Gastroesophageal sphincter (tissue), 4 donors: ENCODE results near the gene CDC42BPB. TPM values are rescaled to one million over a fixed set of nuclear protein-coding genes. Genes with fewer than 3 reads are reported as not detected.

Experiments
- ATAC-seq: fragments of 150-250 bp; one replicate; pipeline ENCODE4 v1.9.1; 2016; ENCODE audit warnings: mild to moderate bottlenecking, moderate library complexity
- H3K27ac ChIP-seq, 4 donors: fragments of 200-600 bp; sonication (generic) in 3 of 4; 1 replicate in 3 of 4; 2 replicates in 1 of 4; pipeline ENCODE4 v1.5.1; 2016 to 2019
- H3K27me3 ChIP-seq: fragments of 200-600 bp; sonication (generic); one replicate; pipeline ENCODE4 v1.5.1; 2019
- H3K36me3 ChIP-seq, 2 donors: fragments of 200-600 bp; sonication (generic); one replicate each; pipeline ENCODE4 v1.5.1; 2019; ENCODE audit warnings: control low read depth in 1 of 2
- H3K4me1 ChIP-seq, 3 donors: fragments of 200-600 bp; sonication (generic); 1 replicate in 2 of 3; 2 replicates in 1 of 3; pipeline ENCODE4 v1.5.1; 2016 to 2019; ENCODE audit warnings: control low read depth in 2 of 3
- H3K4me3 ChIP-seq, 2 donors: fragments of 200-600 bp; sonication (generic); one replicate each; pipeline ENCODE4 v1.5.1; 2019; ENCODE audit warnings: mild to moderate bottlenecking in 1 of 2, moderate library complexity in 1 of 2
- H3K9me3 ChIP-seq, 3 donors: fragments of 200-600 bp; sonication (generic); one replicate each; pipeline ENCODE4 v1.5.1; 2017 to 2019; ENCODE audit warnings: control low read depth in 2 of 3
- CTCF ChIP-seq, 4 experiments: fragments of 200-600 bp in 2 of 4; fragments of 450-650 bp in 2 of 4; sonication (generic) in 1 of 4; IDR thresholded peaks; one replicate each; pipeline ENCODE4 v1.5.1; 2017 to 2019; ENCODE audit warnings: antibody characterized with exemption in 4 of 4, mild to moderate bottlenecking in 2 of 4, moderate library complexity in 2 of 4
- EP300 ChIP-seq: sonication (generic); formaldehyde crosslinking; IDR thresholded peaks from one replicate; pipeline ENCODE4 v1.6.1; 2017; ENCODE audit warnings: antibody characterized with exemption, mild to moderate bottlenecking
- POLR2A ChIP-seq, 2 donors: fragments of 450-650 bp; IDR thresholded peaks; one replicate each; pipeline ENCODE4 v1.6.1; 2017; ENCODE audit warnings: antibody characterized with exemption in 2 of 2, mild to moderate bottlenecking in 2 of 2, moderate library complexity in 1 of 2
- POLR2AphosphoS5 ChIP-seq: sonication (generic); formaldehyde crosslinking; IDR thresholded peaks from one replicate; pipeline ENCODE4 v1.6.1; 2017; ENCODE audit warnings: antibody characterized with exemption
- WGBS, 2 donors: methylation state at CpG; one replicate each; pipeline ENCODE4 v1.1.5; 2018; ENCODE audit warnings: low coverage in 1 of 2; 5-methylcytosine and 5-hydroxymethylcytosine counted together
- total RNA-seq, 4 donors: library from RNA; depleted of rRNA; stranded (reverse); fragments of >200 nt; gene quantifications; one replicate each; pipeline ENCODE4 v1.1.0, GENCODE V29; 2016

CDC42BPB gene
- total RNA-seq, 4 donors from 2014 or later = 86.7 to 151 (median 97.3) TPM

GRCh38 chr14:103084021-103084919, 26.9 kb upstream of the CDC42BPB start, which contains the start of gene LBHD2:
Gene LBHD2 (plus strand): TSS chr14:103084210. CDS start chr14:103086013, 1,803 bp downstream.
- TF ChIP-seq CTCF (IDR thresholded peaks at IDR 0.05) (no peak), EP300 (no peak), POLR2A (IDR thresholded peaks at IDR 0.05) (no peak), POLR2AphosphoS5 (no peak)
- Histone ChIP-seq H3K9me3 (no peaks in the 10 kb centered on the region), H3K4me1 (peaks cover 0 to 8% (median 4%) of the 10 kb centered on the region in 3 donors), H3K36me3 (no peaks in the 10 kb centered on the region), H3K4me3 (peak within 1 kb of the TSS in 1 of 2 donors; percentile 23), H3K27ac (no peak within 1 kb of the TSS), H3K27me3 (peaks cover 81% of the 10 kb centered on the region)
- 74% methylated on average over 2 to 9 of the region's 61 CpGs for WGBS, 2 donors
- no peak for ATAC-seq

DNA sequence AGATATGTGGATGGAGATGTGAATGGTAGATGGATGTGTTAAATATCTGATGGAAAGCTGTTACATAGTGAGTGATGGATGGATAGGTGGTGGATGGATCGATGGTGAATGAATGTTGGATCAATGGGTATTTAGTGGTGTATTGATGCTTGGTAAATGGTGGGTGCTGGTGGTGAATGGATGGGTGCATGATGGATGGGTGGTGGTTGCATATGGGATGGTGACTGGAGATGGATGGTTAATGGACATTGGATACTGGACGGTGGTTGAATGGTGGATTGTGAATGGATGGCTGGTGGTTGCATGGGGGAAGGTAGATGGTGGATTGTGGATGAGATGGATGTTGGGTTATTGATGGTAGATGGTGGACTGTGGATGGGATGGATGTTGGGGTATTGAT, 24.6 kb upstream of the CDC42BPB start:
- Histone ChIP-seq H3K4me3 (no peak overlapping the region), H3K4me1 (peaks cover 0 to 8% (median 4%) of the 10 kb centered on the region in 3 donors), H3K27ac (no peak overlapping the region), H3K27me3 (peaks cover 67% of the 10 kb centered on the region), H3K36me3 (no peaks in the 10 kb centered on the region), H3K9me3 (no peaks in the 10 kb centered on the region)
- TF ChIP-seq POLR2AphosphoS5 = no peak
- no peak for TF ChIP-seq EP300
- no peak for TF ChIP-seq CTCF (IDR thresholded peaks at IDR 0.05)
- no peak for TF ChIP-seq POLR2A (IDR thresholded peaks at IDR 0.05)
- 94 to 97% methylated on average over 2 of the region's 2 CpGs for WGBS, 2 donors
- ATAC-seq = no peak

DNA sequence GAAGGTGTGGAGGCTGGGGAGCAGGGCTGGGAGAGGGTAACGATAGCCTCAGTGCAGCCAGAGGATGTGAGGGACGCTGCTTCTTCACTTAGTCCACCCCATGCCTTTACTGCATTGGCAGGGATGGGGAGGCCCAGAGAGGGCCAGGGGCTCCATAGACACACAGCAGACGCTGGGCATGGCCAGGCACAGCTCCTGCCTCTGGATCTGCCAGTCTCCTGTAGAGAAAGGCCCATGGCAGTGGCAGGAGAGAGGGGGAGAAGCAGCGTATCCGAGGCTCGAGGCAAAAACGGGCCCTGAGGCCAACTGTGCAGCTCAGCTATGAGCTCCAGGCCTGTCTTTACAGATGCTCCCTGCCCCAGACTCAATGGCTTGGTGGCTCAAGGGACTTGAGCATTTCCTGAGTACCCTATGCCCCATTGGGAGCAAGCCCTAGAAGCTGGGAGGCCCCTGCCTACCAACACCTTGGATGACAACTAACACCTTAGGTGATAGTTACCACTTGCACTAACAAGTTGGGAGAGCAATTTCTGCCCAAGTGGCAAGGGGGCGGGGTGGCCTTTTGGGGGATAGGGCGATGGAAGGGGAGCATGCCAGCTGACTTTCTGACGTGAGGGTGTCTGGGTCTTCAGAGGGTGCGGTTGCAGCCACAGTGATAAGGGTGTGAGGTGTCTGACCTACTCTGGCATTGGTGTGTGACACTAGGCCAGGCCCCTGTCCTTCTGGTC, 21.7 kb upstream of the CDC42BPB start:
- H3K27me3 ChIP-seq = peaks cover 38% of the 10 kb centered on the region
- 82% methylated on average over 7 of the region's 11 CpGs; no CpG with 5 or more reads in 1 of the 2 donors for WGBS, 2 donors
- no peak for TF ChIP-seq EP300
- TF ChIP-seq POLR2AphosphoS5 = no peak
- TF ChIP-seq POLR2A (IDR thresholded peaks at IDR 0.05) = no peak
- no peak for TF ChIP-seq CTCF (IDR thresholded peaks at IDR 0.05)
- no peak overlapping the region for H3K27ac ChIP-seq
- H3K9me3 ChIP-seq = no peaks in the 10 kb centered on the region
- ATAC-seq = no peak
- no peaks in the 10 kb centered on the region for H3K36me3 ChIP-seq
- peaks cover 0 to 25% (median 5%) of the 10 kb centered on the region in 3 donors for H3K4me1 ChIP-seq
- no peak overlapping the region for H3K4me3 ChIP-seq

DNA sequence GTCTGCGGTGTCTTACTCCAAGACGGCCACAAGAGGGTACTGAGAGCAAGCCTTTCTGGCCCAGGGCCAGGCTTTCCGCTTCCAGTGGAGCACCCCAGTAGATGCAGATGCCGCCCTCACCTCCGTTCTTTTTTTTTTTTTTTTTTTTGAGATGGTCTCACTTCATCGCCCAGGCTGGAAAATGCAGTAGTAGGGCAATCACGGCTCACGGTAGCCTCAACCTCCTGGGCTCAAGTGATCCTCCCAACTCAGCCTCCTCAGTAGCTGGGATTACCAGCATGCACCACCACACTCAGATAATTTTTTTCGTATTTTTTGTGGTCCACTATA, 21.0 kb upstream of the CDC42BPB start:
- peaks cover 0 to 28% (median 4%) of the 10 kb centered on the region in 3 donors for H3K4me1 ChIP-seq
- H3K4me3 ChIP-seq = no peak overlapping the region
- H3K27me3 ChIP-seq = peaks cover 32% of the 10 kb centered on the region
- H3K36me3 ChIP-seq = no peaks in the 10 kb centered on the region
- WGBS, 2 donors = 18 to 30% methylated on average over 4 to 9 of the region's 9 CpGs
- no peaks in the 10 kb centered on the region for H3K9me3 ChIP-seq
- TF ChIP-seq EP300 (no peak), POLR2A (IDR thresholded peaks at IDR 0.05) (no peak), CTCF (IDR thresholded peaks at IDR 0.05) (peak in 3 of 4 experiments; percentile 69 to 85 (median 84)), POLR2AphosphoS5 (peak; percentile 52)
- ATAC-seq = no peak
- no peak overlapping the region for H3K27ac ChIP-seq
